HG03135 (cell line): ENCODE results near the gene NEB.
"Not testable (repeated sequence)": the region's sequence is repeated elsewhere in the genome, so short reads cannot be mapped to it uniquely, and the experiment has no call there.

ENCODE experiments used
- ATAC-seq: cut with Tn5 transposase; IDR thresholded peaks from one replicate; pipeline ENCODE4 v1.9.1; 2021; ENCODE audit warnings: mild to moderate bottlenecking, moderate library complexity; ENCODE audit not compliant: unreplicated experiment

The NEB gene

GRCh38 chr2:151760139-151760650 lies 25.9 kb upstream of the NEB start:
- ATAC-seq: no peak

GRCh38 chr2:151758744-151759143 lies 24.5 kb upstream of the NEB start:
- no peak for ATAC-seq

- no peak for ATAC-seq
These were observed 23.6 kb upstream of the NEB start for GRCh38 chr2:151757861-151758260.

GRCh38 chr2:151756820-151757219 lies 22.5 kb upstream of the NEB start:
- no peak for ATAC-seq

- no peak for ATAC-seq
These were observed 20.1 kb upstream of the NEB start for GRCh38 chr2:151754253-151754897.

- ATAC-seq: no peak
These were observed 19.3 kb upstream of the NEB start for GRCh38 chr2:151753540-151753939.

GRCh38 chr2:151745261-151745660 lies 11.0 kb upstream of the NEB start:
- not testable (repeated sequence) for ATAC-seq

- ATAC-seq: no peak
These were observed 3.9 kb downstream of the NEB start for GRCh38 chr2:151730262-151730975.

GRCh38 chr2:151729837-151730236 lies 4.4 kb downstream of the NEB start:
- ATAC-seq: no peak

GRCh38 chr2:151729415-151729811 lies 4.9 kb downstream of the NEB start:
- ATAC-seq: no peak

GRCh38 chr2:151728804-151729414 lies 5.4 kb downstream of the NEB start:
- ATAC-seq: no peak

- no peak for ATAC-seq
These were observed 6.4 kb downstream of the NEB start for GRCh38 chr2:151727593-151728552.

- ATAC-seq: no peak
These were observed 13.1 kb downstream of the NEB start for GRCh38 chr2:151721161-151721560.

- ATAC-seq: no peak
These were observed 13.8 kb downstream of the NEB start for GRCh38 chr2:151720521-151720920.

GRCh38 chr2:151718796-151719195 lies 15.5 kb downstream of the NEB start:
- ATAC-seq: no peak

- no peak for ATAC-seq
These were observed 16.0 kb downstream of the NEB start for GRCh38 chr2:151718247-151718646.

GRCh38 chr2:151716721-151717120 lies 17.6 kb downstream of the NEB start:
- no peak for ATAC-seq

GRCh38 chr2:151713291-151713903 lies 20.9 kb downstream of the NEB start:
- no peak for ATAC-seq

GRCh38 chr2:151711025-151711424 lies 23.3 kb downstream of the NEB start:
- no peak for ATAC-seq

GRCh38 chr2:151708788-151709187 lies 25.5 kb downstream of the NEB start:
- no peak for ATAC-seq
